ENCODE results near the gene SHLD2. TPM values are rescaled to one million over a fixed set of nuclear protein-coding genes. Genes with fewer than 3 reads are reported as not detected.

The SHLD2 gene
- total RNA-seq: 22.4 and 35.1 TPM in 2 replicates

DNA sequence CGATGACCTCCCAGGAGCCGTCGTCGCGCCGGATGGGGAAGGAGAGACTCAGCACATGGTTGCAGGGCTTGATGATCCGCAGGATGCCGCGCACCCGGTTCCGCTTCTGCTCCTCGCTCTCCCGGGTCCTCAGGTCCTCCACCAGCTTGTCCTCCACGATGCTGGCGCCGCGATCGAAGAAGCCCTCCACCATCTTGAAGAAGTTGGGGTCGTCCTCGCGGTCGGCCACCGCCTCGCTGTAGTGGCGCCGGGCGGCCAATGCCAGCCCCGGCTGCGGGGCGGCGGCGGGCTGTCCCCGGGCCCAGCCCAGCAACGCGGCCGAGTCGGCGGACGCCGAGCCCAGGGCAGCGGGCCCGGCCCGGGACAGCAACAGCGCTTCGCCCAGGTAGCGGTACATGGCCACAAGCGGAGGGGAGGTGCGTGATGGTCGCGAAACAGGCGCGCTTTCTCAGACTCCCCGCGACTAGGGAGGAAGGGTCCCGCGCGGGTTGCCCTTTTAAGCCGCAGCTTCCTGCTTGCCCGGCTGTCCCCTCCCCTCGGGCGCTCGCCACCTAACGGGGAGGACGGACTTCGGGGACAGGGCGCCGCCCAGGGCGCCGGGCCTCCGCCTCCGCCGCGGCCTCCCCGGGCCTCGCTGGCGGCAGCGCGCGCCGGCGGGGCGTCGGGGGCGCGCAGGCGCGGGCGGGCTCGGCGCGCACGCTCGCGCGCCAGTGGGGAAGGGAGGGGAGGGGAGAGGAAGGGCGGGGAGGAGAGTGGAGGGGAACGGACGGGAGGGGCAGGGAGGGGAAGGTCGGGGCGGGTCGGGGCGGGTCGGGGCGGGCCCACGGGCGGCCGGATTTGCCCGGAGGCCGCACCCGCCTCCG, at the start of gene SHLD2, which contains the start of gene GLUD1:
TSS of gene SHLD2 (plus strand) at position 834 of the 863 bp plus-strand sequence. CDS start 56,149 bp downstream, outside the sequence.
TSS of gene GLUD1 (minus strand) at position 471 of the 863 bp plus-strand sequence. CDS start at position 397, 74 bp downstream.

DNA sequence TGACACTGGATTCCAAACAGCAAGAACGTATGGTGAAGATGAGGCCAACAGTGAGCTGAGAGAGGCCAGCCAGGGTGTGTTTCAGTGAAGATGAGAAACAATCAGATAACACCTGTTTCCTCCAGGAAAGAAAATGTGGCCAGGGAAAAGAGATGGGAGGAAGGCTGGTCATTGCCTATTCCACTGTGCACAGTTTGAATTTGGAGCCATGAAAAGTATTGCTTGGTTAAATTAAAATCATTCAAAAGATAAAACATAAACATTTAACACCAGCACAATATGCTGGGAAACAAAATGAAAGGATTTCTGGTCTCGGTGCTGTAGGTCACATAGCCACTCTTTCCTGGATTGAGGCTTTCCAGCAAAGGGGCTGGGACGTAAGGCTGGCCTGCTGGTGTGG, 130.1 kb downstream of the SHLD2 start, which contains the start of gene NUTM2A:
TSS of gene NUTM2A (plus strand) at position 301 of the 400 bp plus-strand sequence. CDS start 383 bp downstream, outside the sequence.

Other genes with a start within 250 kb of the SHLD2 start
- 346 and 377 TPM in 2 replicates for gene MMRN2, start 137.6 kb upstream of the SHLD2 start, total RNA-seq
- gene SNCG, start 136.6 kb upstream of the SHLD2 start, total RNA-seq: 45.8 and 76.9 TPM in 2 replicates
- gene ADIRF, start 126.7 kb upstream of the SHLD2 start, total RNA-seq: 12.0 TPM in 1 of 2 replicates, not detected in the other
- not detected in 2 replicates for gene FAM25A, start 74.9 kb upstream of the SHLD2 start, total RNA-seq
- 237 and 272 TPM in 2 replicates for gene GLUD1, start 363 bp upstream of the SHLD2 start, total RNA-seq
- 0.15 TPM in 1 of 2 replicates, not detected in the other for gene NUTM2A, start 130.2 kb downstream of the SHLD2 start, total RNA-seq